Astrocyte (in vitro differentiated cells and primary cell): ENCODE data around the gene RAC2. TPM values are rescaled to one million over a fixed set of nuclear protein-coding genes. Genes with fewer than 3 reads are reported as not detected.

ENCODE experiments used
- DNase-seq: peaks from one replicate; pipeline ENCODE4 v3.0.0-alpha.2; 2010; ENCODE audit warnings: low read depth
- FAIRE-seq: peaks from 2 replicates; lab custom pipeline; 2011; peaks lifted over from hg19 to GRCh38; lab: Jason Lieb, UNC
- H2AFZ ChIP-seq: 2 replicates; pipeline ENCODE4 v1.6.0; 2012; ENCODE audit warnings: low read depth, low read length, inconsistent platforms
- H3K27ac ChIP-seq: 2 replicates; pipeline ENCODE4 v1.5.1; 2011; ENCODE audit warnings: low read depth, low read length, inconsistent platforms
- H3K27me3 ChIP-seq: 2 replicates; pipeline ENCODE4 v1.6.0; 2011; ENCODE audit warnings: low read length, inconsistent platforms; ENCODE audit not compliant: insufficient read depth
- H3K36me3 ChIP-seq: 2 replicates; pipeline ENCODE4 v1.5.1; 2011; ENCODE audit warnings: low read length, inconsistent platforms; ENCODE audit not compliant: insufficient read depth
- H3K4me1 ChIP-seq: 2 replicates; pipeline ENCODE4 v1.5.1; 2011; ENCODE audit warnings: low read length, inconsistent platforms; ENCODE audit not compliant: insufficient read depth
- H3K4me2 ChIP-seq: 2 replicates; pipeline ENCODE4 v1.6.0; 2012; ENCODE audit warnings: low read length, inconsistent platforms
- H3K4me3 ChIP-seq: 2 replicates; pipeline ENCODE4 v1.5.1; 2011; ENCODE audit warnings: low read depth, mild to moderate bottlenecking, low read length, inconsistent platforms; ENCODE audit not compliant: insufficient read depth
- H3K79me2 ChIP-seq: 2 replicates; pipeline ENCODE4 v1.6.0; 2012; ENCODE audit warnings: mild to moderate bottlenecking, low read length, inconsistent platforms; ENCODE audit not compliant: insufficient read depth
- H3K9ac ChIP-seq: 2 replicates; pipeline ENCODE4 v1.6.0; 2012; ENCODE audit warnings: mild to moderate bottlenecking, low read length, inconsistent platforms
- H3K9me3 ChIP-seq: 2 replicates; pipeline ENCODE4 v1.5.1; 2012; ENCODE audit warnings: low read depth, mild to moderate bottlenecking, low read length, inconsistent platforms; ENCODE audit not compliant: insufficient read depth
- H4K20me1 ChIP-seq: 2 replicates; pipeline ENCODE4 v1.6.0; 2012; ENCODE audit warnings: low read length, inconsistent platforms; ENCODE audit not compliant: insufficient read depth
- H3K27ac Mint-ChIP-seq: one replicate; pipeline ENCODE4 v1.8.0; 2021; ENCODE audit warnings: mild to moderate bottlenecking, mixed read lengths; ENCODE audit not compliant: unreplicated experiment
- H3K27me3 Mint-ChIP-seq: one replicate; pipeline ENCODE4 v1.8.0; 2021; ENCODE audit warnings: low read depth, mixed read lengths; ENCODE audit not compliant: unreplicated experiment
- H3K36me3 Mint-ChIP-seq: one replicate; pipeline ENCODE4 v1.8.0; 2021; ENCODE audit warnings: low read depth, mixed read lengths; ENCODE audit not compliant: unreplicated experiment
- H3K4me1 Mint-ChIP-seq: one replicate; pipeline ENCODE4 v1.8.0; 2021; ENCODE audit warnings: low read depth, mixed read lengths; ENCODE audit not compliant: unreplicated experiment
- H3K4me3 Mint-ChIP-seq: one replicate; pipeline ENCODE4 v1.8.0; 2021; ENCODE audit warnings: mild to moderate bottlenecking, moderate library complexity, mixed read lengths; ENCODE audit not compliant: unreplicated experiment
- H3K9me3 Mint-ChIP-seq: one replicate; pipeline ENCODE4 v1.8.0; 2021; ENCODE audit warnings: mild to moderate bottlenecking, mixed read lengths; ENCODE audit not compliant: unreplicated experiment
- CTCF ChIP-seq: IDR thresholded peaks from 2 replicates; pipeline ENCODE4 v1.5.1; 2011; ENCODE audit warnings: low read depth, mild to moderate bottlenecking, inconsistent platforms, low read length, moderate library complexity; ENCODE audit not compliant: insufficient read depth
- EZH2 ChIP-seq: IDR thresholded peaks from 2 replicates; pipeline ENCODE4 v1.6.1; 2012; ENCODE audit warnings: mild to moderate bottlenecking, low read length, inconsistent platforms; ENCODE audit not compliant: insufficient read depth
- total RNA-seq: library from RNA; stranded (reverse); gene quantifications from 2 replicates; pipeline ENCODE4 v1.2.1, GENCODE V29; 2021

The RAC2 gene
- total RNA-seq, 1 donor from 2014 or later = 0.61 TPM

- peak; percentile 20 for FAIRE-seq
- Mint-ChIP-seq H3K4me1 (no peaks in the 10 kb centered on the region), H3K36me3 (no peaks in the 10 kb centered on the region), H3K9me3 (no peaks in the 10 kb centered on the region), H3K27ac (no peak overlapping the region), H3K27me3 (peaks cover 13% of the 10 kb centered on the region), H3K4me3 (no peak overlapping the region)
- Histone ChIP-seq H3K27me3 (no peaks in the 10 kb centered on the region), H3K27ac (no peak overlapping the region), H3K79me2 (no peaks in the 10 kb centered on the region), H3K36me3 (no peaks in the 10 kb centered on the region), H3K4me2 (no peak overlapping the region), H2AFZ (no peak overlapping the region), H3K4me1 (peaks cover 16% of the 10 kb centered on the region), H3K9me3 (no peaks in the 10 kb centered on the region), H4K20me1 (no peaks in the 10 kb centered on the region), H3K9ac (no peak overlapping the region), H3K4me3 (no peak overlapping the region)
- DNase-seq = no peak
- TF ChIP-seq CTCF (no peak), EZH2 (no peak)
Observed at GRCh38 chr22:37248251-37248650, 4.2 kb upstream of the RAC2 start.

GRCh38 chr22:37245740-37246139, 1.7 kb upstream of the RAC2 start:
- Histone ChIP-seq H3K9me3 (no peaks in the 10 kb centered on the region), H3K4me3 (no peak overlapping the region), H3K27ac (no peak overlapping the region), H3K4me2 (no peak overlapping the region), H3K79me2 (no peaks in the 10 kb centered on the region), H3K27me3 (no peaks in the 10 kb centered on the region), H2AFZ (no peak overlapping the region), H3K9ac (no peak overlapping the region), H4K20me1 (no peaks in the 10 kb centered on the region), H3K4me1 (peaks cover 26% of the 10 kb centered on the region), H3K36me3 (no peaks in the 10 kb centered on the region)
- no peak overlapping the region for H3K27ac Mint-ChIP-seq
- no peaks in the 10 kb centered on the region for H3K9me3 Mint-ChIP-seq
- FAIRE-seq (no peak), DNase-seq (no peak)
- H3K4me1 Mint-ChIP-seq = peaks cover 7% of the 10 kb centered on the region
- no peak overlapping the region for H3K4me3 Mint-ChIP-seq
- H3K36me3 Mint-ChIP-seq = no peaks in the 10 kb centered on the region
- TF ChIP-seq CTCF = no peak
- H3K27me3 Mint-ChIP-seq = peaks cover 13% of the 10 kb centered on the region

GRCh38 chr22:37244922-37245722, 1.1 kb upstream of the RAC2 start:
- H3K27me3 Mint-ChIP-seq = peaks cover 14% of the 10 kb centered on the region
- Histone ChIP-seq H3K9ac (no peak overlapping the region), H3K4me2 (no peak overlapping the region), H3K27ac (no peak overlapping the region), H3K27me3 (no peaks in the 10 kb centered on the region), H3K4me3 (no peak overlapping the region), H3K79me2 (no peaks in the 10 kb centered on the region), H3K36me3 (no peaks in the 10 kb centered on the region), H3K4me1 (peaks cover 26% of the 10 kb centered on the region), H2AFZ (no peak overlapping the region), H4K20me1 (no peaks in the 10 kb centered on the region), H3K9me3 (no peaks in the 10 kb centered on the region)
- H3K36me3 Mint-ChIP-seq = no peaks in the 10 kb centered on the region
- H3K4me3 Mint-ChIP-seq = no peak overlapping the region
- no peak for DNase-seq
- no peaks in the 10 kb centered on the region for H3K9me3 Mint-ChIP-seq
- no peak for FAIRE-seq
- peaks cover 7% of the 10 kb centered on the region for H3K4me1 Mint-ChIP-seq
- TF ChIP-seq EZH2 = no peak
- no peak for TF ChIP-seq CTCF
- no peak overlapping the region for H3K27ac Mint-ChIP-seq
